H1 (cell line): Measurements from ENCODE around the gene CHRDL1. TPM values are rescaled to one million over a fixed set of nuclear protein-coding genes. Genes with fewer than 3 reads are reported as not detected.

Experiments
- CTCF ChIA-PET: fragments of 300-600 bp; sonication (Branson Sonifier 250); formaldehyde crosslinking; loops from one replicate; lab custom pipeline; 2021; ENCODE audit not compliant: partially characterized antibody; lab: Charles Lee
- POLR2A ChIA-PET: fragments of 300-600 bp; sonication (Branson Sonifier 250); formaldehyde crosslinking; loops from one replicate; lab custom pipeline; 2021; ENCODE audit warnings: inconsistent platforms; ENCODE audit not compliant: partially characterized antibody; lab: Charles Lee
- DNase-seq, 2 experiments: peaks; one replicate each; pipeline versions ENCODE4 v3.0.0 to v3.0.0-alpha.2; 2010 to 2022; ENCODE audit warnings: low spot score in 2 of 2, low read depth in 1 of 2, mixed read lengths in 1 of 2
- FAIRE-seq: peaks from 2 replicates; lab custom pipeline; 2011; peaks lifted over from hg19 to GRCh38; lab: Jason Lieb, UNC
- H2AFZ ChIP-seq: 2 replicates; pipeline ENCODE4 v1.8.1; 2012; ENCODE audit warnings: low read length, inconsistent platforms
- H2AK5ac ChIP-seq: 2 replicates; pipeline ENCODE4 v1.6.1; 2013; ENCODE audit warnings: low read depth, low read length
- H2BK120ac ChIP-seq: replicated peaks from 2 replicates; pipeline ENCODE3; 2013; ENCODE audit warnings: low read depth, low read length, inconsistent platforms
- H2BK12ac ChIP-seq: 2 replicates; pipeline ENCODE4 v1.6.1; 2013; ENCODE audit warnings: low read depth, low read length
- H2BK15ac ChIP-seq: 2 replicates; pipeline ENCODE4 v1.6.1; 2013; ENCODE audit warnings: low read length
- H2BK20ac ChIP-seq: 2 replicates; pipeline ENCODE4 v1.6.1; 2013; ENCODE audit warnings: low read length
- H2BK5ac ChIP-seq: 2 replicates; pipeline ENCODE4 v1.6.1; 2013; ENCODE audit warnings: low read depth, low read length
- H3K14ac ChIP-seq: 2 replicates; pipeline ENCODE4 v1.6.1; 2013; ENCODE audit warnings: inconsistent platforms; ENCODE audit not compliant: insufficient read length
- H3K18ac ChIP-seq: 2 replicates; pipeline ENCODE4 v1.6.1; 2013; ENCODE audit warnings: low read length; ENCODE audit errors: extremely low read depth
- H3K23ac ChIP-seq: 2 replicates; pipeline ENCODE4 v1.6.1; 2013; ENCODE audit warnings: inconsistent platforms; ENCODE audit not compliant: insufficient read length
- H3K23me2 ChIP-seq: 2 replicates; pipeline ENCODE4 v1.6.1; 2013; ENCODE audit warnings: low read depth, low read length
- H3K27ac ChIP-seq: 2 replicates; pipeline ENCODE4 v1.6.1; 2011; ENCODE audit warnings: low read depth, low read length, inconsistent platforms
- H3K27me3 ChIP-seq, 4 experiments: replicated peaks in 1 of 4; 1 replicate in 1 of 4; 2 replicates in 3 of 4; pipeline versions ENCODE4 v1.6.1 to v1.8.1; 2011 to 2013; ENCODE audit warnings: low read length in 3 of 4, mild to moderate bottlenecking in 3 of 4, inconsistent platforms in 2 of 4, mixed read lengths in 2 of 4, moderate library complexity in 1 of 4; ENCODE audit not compliant: control insufficient read depth in 3 of 4, insufficient read depth in 3 of 4; ENCODE audit errors: extremely low read depth in 1 of 4
- H3K36me3 ChIP-seq, 4 experiments: 2 replicates each; pipeline versions ENCODE4 v1.6.1 to v1.8.1; 2011 to 2013; ENCODE audit warnings: mild to moderate bottlenecking in 4 of 4, low read length in 3 of 4, moderate library complexity in 2 of 4, control low read depth in 1 of 4, inconsistent platforms in 1 of 4; ENCODE audit not compliant: insufficient read depth in 4 of 4, control insufficient read depth in 2 of 4
- H3K4ac ChIP-seq: replicated peaks from 2 replicates; pipeline ENCODE3; 2013; ENCODE audit warnings: low read length, low read depth, mixed read lengths, inconsistent platforms; ENCODE audit not compliant: insufficient read length
- H3K4me1 ChIP-seq, 4 experiments: replicated peaks in 1 of 4; 1 replicate in 1 of 4; 2 replicates in 3 of 4; pipeline versions ENCODE4 v1.6.1 to v1.8.1; 2011 to 2013; ENCODE audit warnings: low read length in 3 of 4, inconsistent platforms in 2 of 4, mixed read lengths in 1 of 4; ENCODE audit not compliant: insufficient read depth in 4 of 4, control insufficient read depth in 3 of 4
- H3K4me2 ChIP-seq, 2 experiments: 2 replicates each; pipeline versions ENCODE4 v1.6.1 to v1.8.1; 2011 to 2013; ENCODE audit warnings: low read depth in 2 of 2, low read length in 2 of 2, control low read depth in 1 of 2, inconsistent platforms in 1 of 2, mild to moderate bottlenecking in 1 of 2; ENCODE audit not compliant: insufficient read depth in 1 of 2
- H3K4me3 ChIP-seq, 4 experiments: fragments of 200-600, 300-600 bp in 1 of 4; sonication (generic), shearing (Covaris generic), sonication (Bioruptor Twin) in 1 of 4; 2 replicates each; pipeline versions ENCODE4 v1.5.1 to v1.8.1; 2011 to 2016; ENCODE audit warnings: low read length in 4 of 4, low read depth in 3 of 4, control low read depth in 2 of 4, inconsistent platforms in 2 of 4, mild to moderate bottlenecking in 2 of 4, mixed read lengths in 1 of 4, moderate library complexity in 1 of 4; ENCODE audit not compliant: insufficient read depth in 2 of 4; ENCODE audit errors: extremely low read depth in 1 of 4
- H3K56ac ChIP-seq: replicated peaks from 2 replicates; pipeline ENCODE3; 2013; ENCODE audit warnings: low read depth, mild to moderate bottlenecking, mixed read lengths, low read length, inconsistent platforms; ENCODE audit not compliant: insufficient read length
- H3K79me1 ChIP-seq: 2 replicates; pipeline ENCODE4 v1.6.1; 2013; ENCODE audit warnings: low read depth, low read length, control low read depth
- H3K79me2 ChIP-seq, 2 experiments: 2 replicates each; pipeline versions ENCODE4 v1.6.1 to v1.8.1; 2012 to 2013; ENCODE audit warnings: low read length in 2 of 2, mild to moderate bottlenecking in 2 of 2, inconsistent platforms in 1 of 2; ENCODE audit not compliant: insufficient read depth in 2 of 2, control insufficient read depth in 1 of 2
- H3K9ac ChIP-seq, 4 experiments: replicated peaks in 1 of 4; 1 replicate in 1 of 4; 2 replicates in 3 of 4; pipeline versions ENCODE4 v1.6.1 to v1.8.1; 2011 to 2013; ENCODE audit warnings: low read depth in 3 of 4, low read length in 3 of 4, control low read depth in 2 of 4, mild to moderate bottlenecking in 2 of 4, moderate library complexity in 2 of 4, inconsistent platforms in 1 of 4; ENCODE audit errors: extremely low read depth in 1 of 4
- H3K9me3 ChIP-seq, 2 experiments: 2 replicates each; pipeline versions ENCODE4 v1.6.1 to v1.8.1; 2012 to 2013; ENCODE audit warnings: mild to moderate bottlenecking in 2 of 2, moderate library complexity in 2 of 2, control low read depth in 1 of 2, inconsistent platforms in 1 of 2, low read depth in 1 of 2, low read length in 1 of 2, mixed read lengths in 1 of 2; ENCODE audit not compliant: insufficient read depth in 2 of 2
- H4K20me1 ChIP-seq, 2 experiments: replicated peaks in 1 of 2; 2 replicates each; pipeline versions ENCODE3 to v1.8.1; 2011 to 2013; ENCODE audit warnings: inconsistent platforms in 2 of 2, low read length in 2 of 2, mild to moderate bottlenecking in 1 of 2; ENCODE audit not compliant: insufficient read depth in 2 of 2, control insufficient read depth in 1 of 2
- H4K5ac ChIP-seq: 2 replicates; pipeline ENCODE4 v1.6.1; 2013; ENCODE audit warnings: low read length, low read depth, mixed read lengths, inconsistent platforms; ENCODE audit not compliant: insufficient read length
- H4K8ac ChIP-seq: 2 replicates; pipeline ENCODE4 v1.8.0; 2013; ENCODE audit warnings: mild to moderate bottlenecking, moderate library complexity, low read length, inconsistent platforms; ENCODE audit not compliant: insufficient read depth; ENCODE audit errors: extremely low read depth
- H4K91ac ChIP-seq: replicated peaks from 2 replicates; pipeline ENCODE3; 2013; ENCODE audit warnings: low read length, mixed read lengths, inconsistent platforms; ENCODE audit not compliant: insufficient read length
- ATF2 ChIP-seq: IDR thresholded peaks from 2 replicates; pipeline ENCODE4 v1.6.1; 2012; ENCODE audit warnings: low read length, inconsistent platforms
- BRCA1 ChIP-seq: IDR thresholded peaks from 2 replicates; pipeline ENCODE4 v1.6.1; 2012; ENCODE audit warnings: low read depth, low read length, improper control_type of control experiment
- CHD2 ChIP-seq: IDR thresholded peaks from 2 replicates; pipeline ENCODE4 v1.6.1; 2012; ENCODE audit warnings: low read length, improper control_type of control experiment
- CTBP2 ChIP-seq: IDR thresholded peaks from 2 replicates; pipeline ENCODE4 v1.7.0; 2011; ENCODE audit warnings: borderline replicate concordance, mild to moderate bottlenecking, moderate library complexity, mixed read lengths, low read length; ENCODE audit not compliant: insufficient read depth, insufficient read length
- E2F6 ChIP-seq: IDR thresholded peaks from 2 replicates; pipeline ENCODE4 v1.6.1; 2012; ENCODE audit warnings: inconsistent platforms
- EZH2 ChIP-seq: fragments of 200-600 bp; sonication (generic); IDR thresholded peaks from 2 replicates; pipeline ENCODE4 v1.7.1; 2012; ENCODE audit warnings: low read depth, mild to moderate bottlenecking, moderate library complexity, low read length, inconsistent platforms; ENCODE audit not compliant: severe bottlenecking
- GABPA ChIP-seq: IDR thresholded peaks from 2 replicates; pipeline ENCODE4 v1.6.1; 2011; ENCODE audit warnings: mild to moderate bottlenecking, low read length, moderate library complexity, borderline replicate concordance; ENCODE audit not compliant: insufficient read depth
- NANOG ChIP-seq: IDR thresholded peaks from 2 replicates; pipeline ENCODE4 v1.6.1; 2011; ENCODE audit warnings: low read length, low read depth, mild to moderate bottlenecking, inconsistent platforms; ENCODE audit not compliant: insufficient read depth, poor library complexity, severe bottlenecking
- SRF ChIP-seq: IDR thresholded peaks from 2 replicates; pipeline ENCODE4 v1.6.1; 2011; ENCODE audit warnings: mild to moderate bottlenecking, low read depth, low read length, moderate library complexity
- TBP ChIP-seq: IDR thresholded peaks from 2 replicates; pipeline ENCODE4 v1.6.1; 2011; ENCODE audit warnings: low read depth, low read length, improper control_type of control experiment
- TCF12 ChIP-seq: IDR thresholded peaks from 2 replicates; pipeline ENCODE4 v1.6.1; 2011; ENCODE audit warnings: low read depth, mild to moderate bottlenecking, low read length
- TEAD4 ChIP-seq: IDR thresholded peaks from 2 replicates; pipeline ENCODE4 v1.6.1; 2012; ENCODE audit warnings: low read depth, low read length, inconsistent platforms, mixed read lengths
- WGBS, 2 experiments: shearing (Covaris generic) in 1 of 2; methylation state at CpG; one replicate each; pipeline versions ENCODE4 v1.1.6 to v1.1.7; 2013 to 2015; ENCODE audit warnings: low lambda C conversion rate in 2 of 2, mixed read lengths in 2 of 2, inconsistent platforms in 1 of 2, low coverage in 1 of 2, missing lambda C conversion rate in 1 of 2; ENCODE audit not compliant: insufficient replicate concordance in 2 of 2, insufficient coverage in 1 of 2, insufficient read length in 1 of 2; ENCODE audit errors: extremely low coverage in 1 of 2, missing lambda C conversion rate in 1 of 2; 5-methylcytosine and 5-hydroxymethylcytosine counted together
- polyA plus RNA-seq, 7 experiments: library from polyadenylated mRNA; depleted of rRNA in 3 of 7; stranded (reverse) in 5 of 7; unstranded in 2 of 7; fragments of >200 nt in 5 of 7; fragments of 200-250 nt in 2 of 7; gene quantifications; 1 replicate in 5 of 7; 2 replicates in 1 of 7; 4 replicates in 1 of 7; pipeline versions ENCODE4 v1.2.1 to v1.2.3, GENCODE V29; 2011 to 2013; ENCODE audit warnings: missing spikeins in 2 of 7, mixed read lengths in 2 of 7
- total RNA-seq: library from RNA; stranded (reverse); fragmentation: NEBNext Ultra II Directional; extraction: Animal tissue kit (Norgen Biotek cat#: 25700); gene quantifications from 2 replicates; pipeline ENCODE4 v1.2.1, GENCODE V29; 2021

The CHRDL1 gene
- total and polyA plus RNA-seq, 2 of the 8 experiments (the other 6 are each of a cell fraction or from before 2014, with no cell fraction given) = 5.6 to 15.6 TPM

- H4K8ac ChIP-seq = no peak overlapping the region
- H2AK5ac ChIP-seq = no peak overlapping the region
- no peak overlapping the region for H2BK120ac ChIP-seq
- H3K56ac ChIP-seq = no peak overlapping the region
- no peak overlapping the region for H3K4ac ChIP-seq
- H3K79me2 ChIP-seq = no peaks in the 10 kb centered on the region
- no peak overlapping the region for H3K9ac ChIP-seq
- ChIA-PET POLR2A (no interaction called here), CTCF (interaction anchor here (1.1 kb wide), 1 partner anchor 9 kb away, joined by 6 read pairs; no protein-coding TSS in a partner anchor)
- no peaks in the 10 kb centered on the region for H3K4me1 ChIP-seq
- no peak overlapping the region for H4K91ac ChIP-seq
- H2AFZ ChIP-seq = no peak overlapping the region
- H4K20me1 ChIP-seq = no peaks in the 10 kb centered on the region
- H3K4me3 ChIP-seq = no peak overlapping the region
- no peak overlapping the region for H3K23ac ChIP-seq
- DNase-seq = no peak
- H3K14ac ChIP-seq = no peak overlapping the region
- H3K27ac ChIP-seq = no peak overlapping the region
- H2BK20ac ChIP-seq = no peak overlapping the region
- H3K4me2 ChIP-seq = no peak overlapping the region
- no peaks in the 10 kb centered on the region for H3K36me3 ChIP-seq
- H3K23me2 ChIP-seq = no peaks in the 10 kb centered on the region
- no peak for FAIRE-seq
- TF ChIP-seq E2F6 (no peak), CHD2 (no peak), TEAD4 (no peak), GABPA (no peak), SRF (no peak), TBP (no peak), EZH2 (no peak), CTBP2 (no peak), NANOG (no peak), BRCA1 (no peak), TCF12 (no peak), ATF2 (no peak)
- H2BK12ac ChIP-seq = no peak overlapping the region
- no peak overlapping the region for H2BK15ac ChIP-seq
- no peaks in the 10 kb centered on the region for H3K9me3 ChIP-seq
- H3K79me1 ChIP-seq = no peaks in the 10 kb centered on the region
- H2BK5ac ChIP-seq = no peak overlapping the region
- no peak overlapping the region for H4K5ac ChIP-seq
- no peak overlapping the region for H3K18ac ChIP-seq
- WGBS, 2 experiments = 80% methylated on average over 4 of the region's 4 CpGs; no CpG with 5 or more reads in 1 of the 2 experiments
- no peaks in the 10 kb centered on the region for H3K27me3 ChIP-seq
Measured at GRCh38 chrX:110806145-110806544, 10.5 kb upstream of the CHRDL1 start.
